ENCODE measurements around the gene NMT2. TPM values are rescaled to one million over a fixed set of nuclear protein-coding genes. Genes with fewer than 3 reads are reported as not detected.

Gene NMT2
- total and polyA plus RNA-seq, 2 experiments from 2014 or later = 11.7 to 16.8 TPM

GRCh38 chr10:15209827-15210509 lies 41.5 kb upstream of the NMT2 start:
- H3K9me3 Mint-ChIP-seq = no peaks in the 10 kb centered on the region
- 0 out of 2 replicates have a peak overlapping the region, but pooled peaks have one; percentile 52 for H3K4me2 ChIP-seq
- TF ChIP-seq CTCF (conservative IDR thresholded peaks at IDR 0.05; ENCODE audit: low read depth in 2 of 2) (peak; percentile 89 to 91), JUNB (IDR thresholded peaks at IDR 0.05; ENCODE audit: unreplicated experiment) (no peak)

GRCh38 chr10:15208221-15208620 lies 39.7 kb upstream of the NMT2 start:
- DNase-seq (ENCODE audit: low spot score) (no peak), ATAC-seq (no peak)
- Histone ChIP-seq H3K27ac (ENCODE audit: low read depth) (no peak overlapping the region), H3K79me2 (replicated peaks; ENCODE audit: insufficient read depth) (no peaks in the 10 kb centered on the region), H3K36me3 (ENCODE audit: insufficient read depth) (no peaks in the 10 kb centered on the region), H3K27me3 (ENCODE audit: insufficient read depth) (no peaks in the 10 kb centered on the region), H2AFZ (no peak overlapping the region), H3K4me1 (ENCODE audit: insufficient read depth) (no peaks in the 10 kb centered on the region), H4K20me1 (replicated peaks; ENCODE audit: insufficient read depth) (no peaks in the 10 kb centered on the region), H3K4me3 (no peak overlapping the region), H3K4me2 (no peak overlapping the region), H3F3A (replicated peaks; ENCODE audit: low read depth) (peaks cover 6% of the 10 kb centered on the region; the same call in 1 of the 2 replicates), H3K9me2 (ENCODE audit: insufficient read depth) (no peaks in the 10 kb centered on the region; the same call in 1 of the 2 replicates)
- H3K27ac Mint-ChIP-seq = no peak overlapping the region
- H3K4me3 Mint-ChIP-seq = no peak overlapping the region
- H3K4me1 Mint-ChIP-seq = peaks cover 8% of the 10 kb centered on the region
- H3K9me3 Mint-ChIP-seq = no peaks in the 10 kb centered on the region
- no peaks in the 10 kb centered on the region for H3K27me3 Mint-ChIP-seq (ENCODE audit: insufficient read depth, low read depth, poor library complexity)
- H3K36me3 Mint-ChIP-seq (ENCODE audit: low read depth) = peaks cover 7% of the 10 kb centered on the region
- TF ChIP-seq ZNF462 (CRISPR knock-in tag; IDR thresholded peaks at IDR 0.05) = no peak
- TF ChIP-seq EZH2phosphoT487 (IDR thresholded peaks at IDR 0.05; ENCODE audit: unreplicated experiment) = no peak
- no peak for TF ChIP-seq CREB1 (CRISPR knock-in tag; IDR thresholded peaks at IDR 0.05; ENCODE audit: low read depth)
- TF ChIP-seq CTCF (conservative IDR thresholded peaks at IDR 0.05; ENCODE audit: low read depth in 2 of 2) = no peak
- no peak for TF ChIP-seq STAT1 (IDR thresholded peaks at IDR 0.05; ENCODE audit: unreplicated experiment)
- TF ChIP-seq ZNF331 (CRISPR knock-in tag; IDR thresholded peaks at IDR 0.05; ENCODE audit: low read depth) = no peak
- TF ChIP-seq ZNF114 (CRISPR knock-in tag; IDR thresholded peaks at IDR 0.05) = no peak
- TF ChIP-seq EZH2 (IDR thresholded peaks at IDR 0.05; ENCODE audit: low read depth, unreplicated experiment) = no peak
- TF ChIP-seq POLR2AphosphoS5 (IDR thresholded peaks at IDR 0.05; ENCODE audit: low read depth) = no peak
- TF ChIP-seq NANOG (IDR thresholded peaks at IDR 0.05; ENCODE audit: borderline replicate concordance) = no peak

More at GRCh38 chr10:15209827-15210509, 41.5 kb upstream of the NMT2 start:
- no peaks in the 10 kb centered on the region for H3K27me3 ChIP-seq (ENCODE audit: insufficient read depth)
- Mint-ChIP-seq H3K4me1 (peaks cover 8% of the 10 kb centered on the region), H3K27ac (no peak overlapping the region), H3K4me3 (no peak overlapping the region), H3K27me3 (ENCODE audit: insufficient read depth, low read depth, poor library complexity) (no peaks in the 10 kb centered on the region), H3K36me3 (ENCODE audit: low read depth) (peaks cover 17% of the 10 kb centered on the region)
- peaks cover 6% of the 10 kb centered on the region; the same call in 1 of the 2 replicates for H3F3A ChIP-seq (replicated peaks; ENCODE audit: low read depth)
- no peaks in the 10 kb centered on the region for H3K4me1 ChIP-seq (ENCODE audit: insufficient read depth)
- no peak overlapping the region for H3K4me3 ChIP-seq
- H3K79me2 ChIP-seq (replicated peaks; ENCODE audit: insufficient read depth) = no peaks in the 10 kb centered on the region
- no peaks in the 10 kb centered on the region for H3K9me2 ChIP-seq (ENCODE audit: insufficient read depth)
- H3K36me3 ChIP-seq (ENCODE audit: insufficient read depth) = no peaks in the 10 kb centered on the region
- DNase-seq (ENCODE audit: low spot score) = peak; percentile 95
- no peaks in the 10 kb centered on the region for H4K20me1 ChIP-seq (replicated peaks; ENCODE audit: insufficient read depth)
- no peak overlapping the region for H2AFZ ChIP-seq
- peak; percentile 96 for ATAC-seq
- peak overlapping the region; percentile 71 for H3K27ac ChIP-seq (ENCODE audit: low read depth)
